ENCODE measurements around the gene SV2B.

SV2B gene

DNA sequence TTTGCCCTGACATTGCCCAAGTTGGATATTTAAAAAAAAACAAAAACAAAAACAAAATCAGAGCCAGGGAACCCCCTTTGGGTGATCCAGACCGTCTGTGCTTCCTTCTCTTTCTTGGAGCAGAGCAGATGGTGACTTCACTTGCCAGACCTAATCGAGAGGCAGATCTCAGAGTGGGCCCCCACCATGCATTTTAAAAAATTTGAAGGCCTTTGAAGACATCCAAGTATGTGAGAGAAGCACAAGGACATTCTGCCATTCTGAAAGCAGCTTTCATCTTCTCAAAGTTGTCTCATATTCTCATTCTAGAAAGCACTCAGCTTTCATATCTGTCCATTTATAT lies 93.3 kb downstream of the SV2B start:
- DNase-seq (ENCODE audit: low read depth) = no peak

- no peak for DNase-seq (ENCODE audit: low read depth)
These were observed 96.1 kb downstream of the SV2B start for GRCh38 chr15:91196127-91196526.

GRCh38 chr15:91196768-91197167 lies 96.7 kb downstream of the SV2B start:
- DNase-seq (ENCODE audit: low read depth) = no peak

- DNase-seq (ENCODE audit: low read depth) = no peak
These were observed 99.5 kb downstream of the SV2B start for GRCh38 chr15:91199511-91199910.

DNA sequence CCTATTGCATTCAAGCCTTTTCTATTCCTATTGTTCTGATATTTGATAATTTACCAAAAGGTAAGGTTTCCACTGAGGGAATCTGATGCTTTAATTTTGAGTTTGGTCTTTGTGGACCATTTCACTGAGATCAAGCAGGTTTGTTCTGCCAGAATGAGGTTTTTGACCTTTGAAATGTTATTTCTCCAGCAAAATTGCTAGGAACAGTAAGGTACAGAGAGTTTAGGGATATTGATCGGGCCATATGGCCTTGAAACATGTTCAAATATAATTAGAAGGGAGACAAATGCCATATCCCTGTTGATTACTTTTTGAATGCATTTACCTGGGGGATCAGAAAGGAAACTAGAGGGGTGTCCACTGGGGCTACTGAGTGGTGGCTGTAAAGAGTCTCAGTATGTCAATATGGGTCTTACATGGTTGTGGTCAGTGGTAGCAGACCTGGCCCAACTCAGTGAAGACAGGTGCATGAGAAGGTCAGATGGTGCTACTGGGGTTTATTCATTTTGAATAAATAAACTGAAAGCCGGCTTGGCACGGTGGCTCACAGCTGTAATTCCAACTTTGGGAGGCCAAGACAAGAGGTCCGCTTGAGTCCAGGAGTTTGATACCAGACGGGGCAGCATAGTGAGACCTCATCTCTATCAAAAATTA lies 100.2 kb downstream of the SV2B start:
- DNase-seq (ENCODE audit: low read depth) = no peak

DNA sequence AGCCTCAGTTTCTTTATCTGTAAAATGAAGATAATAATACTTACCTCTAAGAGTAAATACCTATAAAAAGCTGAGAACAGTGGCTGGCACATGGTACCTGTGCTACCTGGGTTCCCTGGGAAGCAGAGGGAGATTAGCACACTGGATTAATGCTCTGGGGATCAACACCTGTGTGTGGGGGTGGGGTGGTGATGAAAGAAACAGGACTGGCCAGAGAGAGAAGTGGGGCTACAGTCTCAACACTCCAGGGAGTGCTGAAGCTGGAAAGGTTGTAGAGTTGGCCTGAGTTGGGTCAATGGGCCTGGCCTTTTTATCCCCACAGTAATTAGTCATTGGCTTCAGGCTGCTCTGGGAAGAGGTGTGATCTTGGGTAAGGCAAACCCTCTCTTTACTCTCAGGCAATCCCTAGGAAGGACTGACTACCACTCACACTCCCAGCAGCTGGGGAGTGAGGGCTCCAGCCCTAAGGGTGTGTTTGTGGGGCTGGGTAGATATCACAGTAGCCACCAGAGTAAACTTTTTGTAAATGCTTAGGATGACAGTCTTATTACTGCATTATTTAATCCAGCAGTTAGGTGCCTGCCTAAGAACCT lies 102.5 kb downstream of the SV2B start:
- no peak for DNase-seq (ENCODE audit: low read depth)

GRCh38 chr15:91203619-91204203 lies 103.7 kb downstream of the SV2B start:
- no peak for DNase-seq (ENCODE audit: low read depth)

DNA sequence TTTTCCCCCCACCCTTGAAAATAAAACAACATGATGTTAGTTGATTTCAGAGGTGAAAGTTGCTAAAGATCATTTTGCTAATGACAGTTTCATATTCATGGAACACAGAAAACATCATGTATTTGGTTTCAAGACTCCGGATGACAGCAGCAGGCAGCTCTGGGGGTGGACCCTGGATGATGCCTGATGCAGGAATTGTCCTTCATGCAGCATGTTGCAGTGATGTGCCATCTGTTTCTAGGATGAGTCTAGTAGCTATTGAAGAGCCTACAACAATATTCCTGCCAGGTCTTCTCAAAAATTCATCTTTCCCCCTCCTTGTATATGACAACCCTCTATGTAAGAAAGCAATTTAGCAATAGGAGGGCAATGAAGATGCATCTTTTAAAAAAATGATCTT lies 108.3 kb downstream of the SV2B start:
- DNase-seq (ENCODE audit: low read depth) = no peak

- DNase-seq (ENCODE audit: low read depth) = no peak
These were observed 109.3 kb downstream of the SV2B start for GRCh38 chr15:91209318-91209717.

DNA sequence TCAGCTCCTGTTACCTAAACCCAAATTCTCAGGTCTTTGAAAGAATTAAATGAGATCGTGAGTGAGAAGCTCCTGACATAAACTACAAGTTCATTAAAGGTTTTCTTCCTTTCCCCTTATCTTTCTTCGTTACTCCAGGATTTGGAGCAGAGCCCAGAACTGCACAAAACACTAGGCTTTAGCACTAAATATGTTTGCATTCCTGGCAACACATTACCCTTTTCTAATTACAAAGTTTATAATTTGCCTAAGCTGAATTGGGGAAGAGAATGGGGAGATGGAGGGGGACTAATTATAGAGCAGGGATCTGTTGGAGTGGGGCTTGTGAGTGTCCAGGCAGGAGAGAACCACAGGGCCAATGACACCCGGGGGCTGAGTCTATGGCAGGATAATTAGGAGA lies 109.7 kb downstream of the SV2B start:
- no peak for DNase-seq (ENCODE audit: low read depth)

DNA sequence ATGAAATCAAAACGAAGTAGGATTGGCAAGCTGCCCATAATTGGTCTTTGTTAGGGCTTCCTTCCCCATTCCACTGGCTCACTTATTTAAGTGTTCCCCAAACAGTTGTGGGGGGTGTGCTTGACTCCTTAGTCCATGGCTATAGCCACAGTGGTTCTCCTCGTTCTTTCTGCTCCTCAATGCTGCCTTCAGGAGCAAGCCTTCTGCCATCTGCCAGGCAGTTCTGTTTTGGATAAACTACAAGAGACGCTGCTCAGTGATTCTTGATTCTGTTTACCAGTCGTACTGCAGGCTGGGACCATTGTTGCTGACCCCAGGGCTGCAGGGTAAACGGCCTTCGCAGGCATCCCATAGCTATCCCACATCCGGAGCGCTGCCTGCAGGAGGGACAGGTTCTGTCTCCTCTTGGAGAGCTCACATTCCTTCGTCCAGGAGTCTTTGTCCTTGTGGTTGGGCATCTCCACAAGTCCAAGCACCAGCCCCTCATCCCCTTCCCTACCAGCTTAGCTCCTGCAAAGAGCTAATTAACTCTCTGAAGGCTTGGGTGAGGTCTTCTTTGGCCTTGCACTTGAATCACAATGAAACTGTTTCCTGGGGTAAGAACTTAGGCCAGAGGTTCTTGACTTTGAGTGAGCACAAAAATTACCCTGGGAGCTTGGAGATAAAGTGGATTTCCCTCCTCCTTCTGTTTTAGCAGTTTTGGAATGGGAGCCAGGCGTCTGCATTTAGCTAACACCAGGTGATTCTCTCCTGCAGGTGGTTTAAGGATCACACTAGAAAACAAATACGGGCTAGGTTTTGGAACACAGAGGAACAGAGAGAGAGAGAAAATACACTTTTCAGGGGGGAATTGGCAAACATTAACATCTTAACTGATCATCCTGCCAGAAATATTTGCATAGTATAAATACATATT lies 114.9 kb downstream of the SV2B start:
- no peak for DNase-seq (ENCODE audit: low read depth)

GRCh38 chr15:91216000-91216399 lies 115.9 kb downstream of the SV2B start:
- no peak for DNase-seq (ENCODE audit: low read depth)

DNA sequence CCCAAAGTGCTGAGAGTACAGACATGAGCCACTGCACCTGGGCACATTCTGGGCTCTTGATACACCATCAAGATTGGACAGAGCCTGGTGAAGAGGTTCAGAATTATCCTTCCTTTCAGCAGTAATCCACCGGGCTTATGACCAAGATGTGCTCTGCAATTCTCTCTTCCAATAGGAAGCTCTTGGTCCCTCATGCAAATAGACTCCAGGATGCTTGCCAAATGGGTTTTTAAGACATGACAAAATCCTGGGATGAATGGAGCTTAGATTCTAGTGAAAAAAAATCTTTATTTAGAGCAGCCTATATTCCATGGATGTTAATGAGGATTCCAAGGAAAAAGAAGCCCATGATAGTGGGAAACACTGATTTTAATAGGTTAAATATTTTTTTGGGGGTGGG lies 119.1 kb downstream of the SV2B start:
- DNase-seq (ENCODE audit: low read depth) = no peak

DNA sequence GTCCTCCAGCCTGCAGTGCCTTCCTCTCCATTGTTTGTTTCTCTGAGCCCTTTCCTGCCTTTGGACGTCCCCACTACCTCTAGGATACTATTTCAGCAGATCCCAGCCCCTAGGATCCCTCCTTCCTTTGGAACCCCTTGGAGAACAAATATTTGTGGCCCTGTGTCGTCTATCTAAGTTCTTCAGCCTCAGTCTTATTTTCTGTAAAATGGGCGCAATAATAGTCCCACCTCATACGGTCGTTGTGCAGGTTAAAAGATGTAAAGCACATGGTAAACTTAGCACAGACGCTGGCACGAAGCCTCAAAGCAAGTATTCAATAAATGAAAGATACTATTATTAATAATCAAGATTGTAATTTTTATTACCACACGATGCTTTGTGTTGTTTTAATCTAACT lies 122.0 kb downstream of the SV2B start:
- DNase-seq (ENCODE audit: low read depth) = no peak

- DNase-seq (ENCODE audit: low read depth) = no peak
These were observed 123.8 kb downstream of the SV2B start for GRCh38 chr15:91223863-91224262.

- peak; percentile 11 for DNase-seq (ENCODE audit: low read depth)
These were observed 124.8 kb downstream of the SV2B start for GRCh38 chr15:91224755-91225380.

DNA sequence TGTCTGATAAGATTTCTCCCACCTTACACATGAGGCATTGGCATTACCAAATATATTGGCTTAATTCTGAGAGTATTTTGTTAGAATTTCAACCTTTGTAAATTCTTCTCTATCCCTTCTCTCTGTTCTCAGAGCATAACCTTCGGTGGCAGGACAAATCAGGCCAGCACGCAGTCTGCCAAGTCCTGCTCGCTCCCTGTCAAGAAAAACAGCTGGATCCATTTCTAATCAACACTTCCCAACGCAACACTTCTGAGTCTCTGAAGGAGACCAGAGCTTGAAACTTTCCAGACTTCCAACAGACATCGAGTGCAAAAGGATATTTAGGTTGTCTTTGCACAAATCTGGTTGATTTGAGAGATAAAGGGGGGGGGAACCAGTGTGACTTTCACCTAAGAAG lies 125.7 kb downstream of the SV2B start:
- no peak for DNase-seq (ENCODE audit: low read depth)

DNA sequence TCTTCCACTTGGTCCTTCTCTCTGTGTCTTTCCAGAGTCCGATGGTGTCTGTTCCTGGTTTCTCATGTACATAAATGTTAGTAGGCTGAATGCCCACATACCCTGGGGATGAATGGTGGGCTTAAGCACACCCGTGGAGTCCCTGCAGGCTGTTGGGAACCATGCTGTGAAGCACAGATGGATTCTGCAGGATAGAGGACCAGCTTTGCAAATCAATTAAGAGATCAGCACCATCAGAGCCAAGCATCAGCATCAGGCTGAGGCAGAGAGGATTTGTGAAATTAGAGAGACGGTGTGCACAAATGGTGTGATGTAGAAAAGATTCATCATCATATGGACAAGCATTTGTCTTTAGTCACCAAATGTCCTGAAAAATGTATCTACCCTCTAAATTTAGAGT lies 127.1 kb downstream of the SV2B start:
- no peak for DNase-seq (ENCODE audit: low read depth)

DNA sequence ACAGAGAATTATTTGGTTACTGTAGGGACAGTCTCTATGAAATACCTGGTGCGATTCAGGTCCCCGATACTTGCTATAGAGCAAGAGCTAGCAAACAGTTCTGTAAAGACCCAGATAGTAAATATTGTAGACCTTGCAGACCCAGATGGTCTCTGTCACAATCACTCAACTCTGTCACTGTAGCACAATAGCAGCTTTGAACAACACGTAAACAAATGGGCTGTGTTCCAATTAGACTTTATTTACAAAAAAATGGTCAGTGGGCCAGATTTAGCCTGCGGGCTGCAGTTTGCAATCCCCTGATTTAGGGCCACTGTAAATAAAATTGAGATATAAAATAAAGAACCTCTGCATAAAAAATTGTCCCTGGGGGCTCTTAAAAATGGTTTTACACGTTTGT lies 127.7 kb downstream of the SV2B start:
- no peak for DNase-seq (ENCODE audit: low read depth)

DNA sequence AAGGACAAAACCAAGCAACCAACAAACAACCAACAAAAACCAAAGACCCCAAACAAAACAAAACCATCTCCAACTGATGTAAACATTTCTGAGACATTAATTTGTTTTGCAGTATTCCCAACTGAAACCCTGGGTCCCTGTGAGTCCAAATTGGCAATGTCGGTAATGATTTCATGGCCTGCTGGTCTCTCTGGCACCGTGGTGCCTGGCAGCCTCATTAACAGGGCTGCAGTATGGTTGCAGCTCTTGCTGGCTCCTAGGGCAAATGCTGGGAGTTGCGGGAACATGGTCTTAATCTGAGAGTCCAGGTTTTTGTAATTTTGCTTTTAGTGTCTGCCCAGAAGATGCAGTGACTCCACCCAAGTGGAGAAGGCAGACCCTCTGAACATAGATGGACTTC lies 128.3 kb downstream of the SV2B start:
- no peak for DNase-seq (ENCODE audit: low read depth)

GRCh38 chr15:91228890-91229289 lies 128.8 kb downstream of the SV2B start:
- DNase-seq (ENCODE audit: low read depth) = no peak

- DNase-seq (ENCODE audit: low read depth) = no peak
These were observed 131.6 kb downstream of the SV2B start for GRCh38 chr15:91231703-91232102.

Data from HS-27A (cell line).